Measurements from ENCODE around the gene YAP1.
"Not testable (repeated sequence)": the region's sequence is repeated elsewhere in the genome, so short reads cannot be mapped to it uniquely, and the experiment has no call there.

YAP1 gene

GRCh38 chr11:102166175-102167064, 56.2 kb downstream of the YAP1 start:
- DNase-seq, result no peak

GRCh38 chr11:102168481-102168880, 58.2 kb downstream of the YAP1 start:
- DNase-seq, result no peak

GRCh38 chr11:102171101-102171500, 60.9 kb downstream of the YAP1 start:
- no peak for DNase-seq

- DNase-seq, result no peak
These were observed 62.0 kb downstream of the YAP1 start for GRCh38 chr11:102172127-102172848.

- DNase-seq, result no peak
These were observed 66.9 kb downstream of the YAP1 start for GRCh38 chr11:102177126-102177525.

- DNase-seq, result no peak
These were observed 67.9 kb downstream of the YAP1 start for GRCh38 chr11:102177974-102178631.

GRCh38 chr11:102179371-102179770, 69.1 kb downstream of the YAP1 start:
- no peak for DNase-seq

GRCh38 chr11:102184269-102184987, 74.2 kb downstream of the YAP1 start:
- DNase-seq, result no peak

- no peak for DNase-seq
These were observed 76.4 kb downstream of the YAP1 start for GRCh38 chr11:102186551-102187191.

GRCh38 chr11:102187416-102188151, 77.3 kb downstream of the YAP1 start:
- no peak for DNase-seq

GRCh38 chr11:102188488-102188887, 78.2 kb downstream of the YAP1 start:
- no peak for DNase-seq

GRCh38 chr11:102191832-102192231, 81.6 kb downstream of the YAP1 start:
- no peak for DNase-seq

- no peak for DNase-seq
These were observed 82.3 kb downstream of the YAP1 start for GRCh38 chr11:102192349-102193066.

- DNase-seq, result no peak
These were observed 84.0 kb downstream of the YAP1 start for GRCh38 chr11:102194257-102194656.

GRCh38 chr11:102194990-102195389, 84.7 kb downstream of the YAP1 start:
- DNase-seq, result no peak

- no peak for DNase-seq
These were observed 86.1 kb downstream of the YAP1 start for GRCh38 chr11:102196351-102196750.

GRCh38 chr11:102196816-102197215, 86.6 kb downstream of the YAP1 start:
- DNase-seq, result no peak

GRCh38 chr11:102197670-102198139, 87.5 kb downstream of the YAP1 start:
- no peak for DNase-seq

- no peak for DNase-seq
These were observed 89.4 kb downstream of the YAP1 start for GRCh38 chr11:102199673-102200072.

- DNase-seq, result not testable (repeated sequence)
These were observed 90.1 kb downstream of the YAP1 start for GRCh38 chr11:102200325-102200724.

- DNase-seq, result no peak
These were observed 91.5 kb downstream of the YAP1 start for GRCh38 chr11:102201776-102202175.

Data from NCI-H187 treated with DMSO at 0.1 percent for 48 hours (cell line).